HG03196 (cell line): Measurements from ENCODE around the gene ABRACL.
"Not testable (repeated sequence)": the region's sequence is repeated elsewhere in the genome, so short reads cannot be mapped to it uniquely, and the experiment has no call there.

Experiments
- ATAC-seq: cut with Tn5 transposase; IDR thresholded peaks from one replicate; pipeline ENCODE4 v1.9.1; 2021; ENCODE audit not compliant: unreplicated experiment

The ABRACL gene

GRCh38 chr6:139010674-139011073, 17.9 kb upstream of the ABRACL start:
- ATAC-seq, result no peak

- ATAC-seq, result no peak
These were observed 16.6 kb upstream of the ABRACL start for GRCh38 chr6:139011980-139012379.

- no peak for ATAC-seq
These were observed 15.3 kb upstream of the ABRACL start for GRCh38 chr6:139013185-139013800.

GRCh38 chr6:139014945-139015344, 13.6 kb upstream of the ABRACL start:
- ATAC-seq, result no peak

GRCh38 chr6:139016337-139017213, 12.0 kb upstream of the ABRACL start:
- ATAC-seq, result peak; percentile 73

- no peak for ATAC-seq
These were observed 11.3 kb upstream of the ABRACL start for GRCh38 chr6:139017227-139017626.

GRCh38 chr6:139019722-139020121, 8.8 kb upstream of the ABRACL start:
- ATAC-seq, result no peak

- no peak for ATAC-seq
These were observed 7.9 kb upstream of the ABRACL start for GRCh38 chr6:139020689-139021088.

- not testable (repeated sequence) for ATAC-seq
These were observed 3.1 kb upstream of the ABRACL start for GRCh38 chr6:139025416-139025815.

GRCh38 chr6:139027620-139028182, 844 bp upstream of the ABRACL start:
- ATAC-seq, result peak; percentile 28

GRCh38 chr6:139028215-139028657, 309 bp upstream of the ABRACL start:
- ATAC-seq, result no peak

GRCh38 chr6:139029470-139030227, 1.1 kb downstream of the ABRACL start:
- peak; percentile 32 for ATAC-seq

GRCh38 chr6:139030228-139030963, 1.9 kb downstream of the ABRACL start:
- ATAC-seq, result peak; percentile 47

- no peak for ATAC-seq
These were observed 8.9 kb downstream of the ABRACL start for GRCh38 chr6:139037490-139037889.

GRCh38 chr6:139044250-139044649, 15.7 kb downstream of the ABRACL start:
- ATAC-seq, result no peak

GRCh38 chr6:139047677-139048076, 19.1 kb downstream of the ABRACL start:
- no peak for ATAC-seq

- not testable (repeated sequence) for ATAC-seq
These were observed 20.4 kb downstream of the ABRACL start for GRCh38 chr6:139048912-139049311.

- not testable (repeated sequence) for ATAC-seq
These were observed 21.7 kb downstream of the ABRACL start for GRCh38 chr6:139050131-139050769.

- no peak for ATAC-seq
These were observed 22.3 kb downstream of the ABRACL start for GRCh38 chr6:139050770-139051313.
